22Rv1 (cell line): ENCODE results near the gene ATP6V0D1.
A peak's percentile ranks its signal among the peaks of the same experiment; 100 is the strongest.

ENCODE experiments used
- H3K27ac ChIP-seq: fragments of 450-650 bp; 2 replicates; pipeline ENCODE4 v1.5.1; 2017
- ZFX ChIP-seq: fragments of 450-650 bp; IDR thresholded peaks from 2 replicates; pipeline ENCODE4 v1.6.1; 2017; ENCODE audit warnings: antibody characterized with exemption, borderline replicate concordance
- TF ChIP-seq, protein P1 (sequence below): fragments of 450-650 bp; IDR thresholded peaks from 2 replicates; pipeline ENCODE4 v1.5.1; 2017; ENCODE audit warnings: mild to moderate bottlenecking

ATP6V0D1 gene

DNA sequence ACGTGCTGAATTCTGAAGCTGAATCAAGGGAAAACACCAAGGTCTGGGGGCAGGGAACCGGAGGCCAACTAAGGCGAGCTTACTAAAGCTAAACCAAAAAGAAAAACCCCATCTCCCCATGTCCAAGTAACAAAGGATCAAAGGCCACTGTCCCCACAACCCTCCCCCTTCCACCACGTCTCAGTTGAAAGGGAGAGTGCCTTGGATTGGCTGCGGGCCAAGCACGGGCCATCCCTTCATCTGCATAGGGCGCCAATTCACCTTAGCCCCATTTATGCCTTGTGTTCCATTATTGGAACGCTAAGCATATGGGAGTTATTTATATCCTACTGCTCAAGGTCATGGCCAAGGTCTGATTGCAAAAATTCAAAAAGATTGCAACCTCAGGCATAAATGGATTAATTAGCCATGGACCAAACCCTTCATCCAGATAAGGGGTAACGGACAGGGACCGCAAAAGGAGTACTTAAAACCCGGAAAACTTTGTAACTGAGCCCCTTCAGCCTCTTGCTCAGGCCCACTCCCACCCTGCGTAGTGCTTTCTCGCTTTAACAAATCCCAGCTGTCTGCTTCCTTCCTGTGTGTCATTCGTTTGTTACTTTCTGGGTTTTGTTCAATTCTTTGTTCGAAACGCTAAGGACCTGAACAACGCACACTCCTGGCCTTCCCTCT lies 740 bp upstream of the ATP6V0D1 start:
- TF ChIP-seq ZFX: no peak
- TF ChIP-seq, protein P1, sequence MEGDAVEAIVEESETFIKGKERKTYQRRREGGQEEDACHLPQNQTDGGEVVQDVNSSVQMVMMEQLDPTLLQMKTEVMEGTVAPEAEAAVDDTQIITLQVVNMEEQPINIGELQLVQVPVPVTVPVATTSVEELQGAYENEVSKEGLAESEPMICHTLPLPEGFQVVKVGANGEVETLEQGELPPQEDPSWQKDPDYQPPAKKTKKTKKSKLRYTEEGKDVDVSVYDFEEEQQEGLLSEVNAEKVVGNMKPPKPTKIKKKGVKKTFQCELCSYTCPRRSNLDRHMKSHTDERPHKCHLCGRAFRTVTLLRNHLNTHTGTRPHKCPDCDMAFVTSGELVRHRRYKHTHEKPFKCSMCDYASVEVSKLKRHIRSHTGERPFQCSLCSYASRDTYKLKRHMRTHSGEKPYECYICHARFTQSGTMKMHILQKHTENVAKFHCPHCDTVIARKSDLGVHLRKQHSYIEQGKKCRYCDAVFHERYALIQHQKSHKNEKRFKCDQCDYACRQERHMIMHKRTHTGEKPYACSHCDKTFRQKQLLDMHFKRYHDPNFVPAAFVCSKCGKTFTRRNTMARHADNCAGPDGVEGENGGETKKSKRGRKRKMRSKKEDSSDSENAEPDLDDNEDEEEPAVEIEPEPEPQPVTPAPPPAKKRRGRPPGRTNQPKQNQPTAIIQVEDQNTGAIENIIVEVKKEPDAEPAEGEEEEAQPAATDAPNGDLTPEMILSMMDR: peak; percentile 60; the same call in 1 of the 2 replicates
- peak overlapping the region; percentile 76 for H3K27ac ChIP-seq

DNA sequence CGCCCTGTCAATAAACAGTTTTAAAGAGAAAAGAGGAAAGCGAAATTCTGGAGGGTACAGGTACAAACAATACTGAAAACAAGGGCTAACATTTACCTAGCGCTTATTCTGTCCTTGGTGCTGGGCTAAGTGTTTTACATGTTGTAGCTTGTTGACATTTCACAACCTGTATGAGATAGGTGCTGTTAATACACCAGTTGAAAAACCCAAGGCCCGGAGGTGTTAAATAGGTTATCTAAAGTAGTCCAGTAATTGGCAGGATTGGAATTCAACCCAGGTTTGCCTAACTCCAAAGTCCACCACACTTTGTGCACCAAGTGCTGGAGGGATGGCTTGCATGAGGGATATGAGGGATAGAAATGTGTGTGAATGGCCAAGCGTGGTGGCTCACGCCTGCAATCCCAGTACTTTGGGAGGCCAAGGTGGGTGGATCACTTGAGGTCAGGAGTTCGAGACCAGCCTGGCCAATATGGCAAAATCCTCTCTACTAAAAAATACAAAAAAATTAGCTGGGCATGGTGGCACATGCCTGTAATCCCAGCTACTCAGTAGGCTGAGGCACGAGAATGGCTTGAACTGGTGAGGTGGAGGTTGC lies 2.9 kb downstream of the ATP6V0D1 start:
- TF ChIP-seq, protein P1: no peak
- no peak for TF ChIP-seq ZFX
- no peak overlapping the region for H3K27ac ChIP-seq

DNA sequence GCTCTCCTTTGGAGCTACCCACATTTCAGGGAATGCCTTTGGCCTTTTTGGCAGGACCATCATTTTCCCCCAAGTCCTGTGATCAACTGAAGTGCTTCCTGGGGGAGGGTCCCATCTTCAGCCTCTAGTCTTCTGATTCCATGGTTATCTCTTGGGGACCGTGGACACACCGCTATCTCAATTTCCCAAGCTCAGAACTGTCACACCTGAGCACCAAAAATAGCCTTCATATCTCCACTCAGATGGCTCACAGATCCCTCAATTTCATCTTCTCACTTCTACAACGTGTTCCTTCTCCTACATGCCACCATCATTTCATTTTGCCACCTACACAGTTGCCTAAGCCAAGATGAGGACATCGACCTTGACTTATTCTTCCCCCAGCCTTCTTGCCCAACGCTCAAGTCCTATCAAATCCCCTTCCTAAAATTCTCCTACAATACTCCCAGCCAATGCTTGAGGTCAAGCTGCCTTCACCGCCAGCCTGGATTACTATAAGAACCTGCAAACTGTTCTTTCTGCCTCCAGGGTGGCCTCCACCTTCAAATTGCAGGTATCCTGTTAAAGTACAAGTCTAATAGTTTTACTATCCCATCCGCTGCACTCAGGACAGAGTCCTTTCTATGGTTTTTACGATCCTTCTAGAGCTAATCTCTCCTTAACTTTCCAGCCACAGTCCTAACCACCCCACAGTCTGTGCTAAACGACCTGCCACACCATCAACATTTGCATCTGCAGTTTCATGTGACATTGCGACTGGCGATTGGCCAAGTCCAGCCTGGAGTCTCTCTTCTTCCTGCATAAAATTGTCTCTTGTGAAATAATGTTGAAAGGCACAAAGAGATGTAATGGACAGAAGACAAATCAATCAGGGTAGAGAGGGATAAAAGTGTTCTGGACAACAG lies 6.2 kb downstream of the ATP6V0D1 start:
- no peak for TF ChIP-seq ZFX
- TF ChIP-seq, protein P1: no peak
- no peak overlapping the region for H3K27ac ChIP-seq

DNA sequence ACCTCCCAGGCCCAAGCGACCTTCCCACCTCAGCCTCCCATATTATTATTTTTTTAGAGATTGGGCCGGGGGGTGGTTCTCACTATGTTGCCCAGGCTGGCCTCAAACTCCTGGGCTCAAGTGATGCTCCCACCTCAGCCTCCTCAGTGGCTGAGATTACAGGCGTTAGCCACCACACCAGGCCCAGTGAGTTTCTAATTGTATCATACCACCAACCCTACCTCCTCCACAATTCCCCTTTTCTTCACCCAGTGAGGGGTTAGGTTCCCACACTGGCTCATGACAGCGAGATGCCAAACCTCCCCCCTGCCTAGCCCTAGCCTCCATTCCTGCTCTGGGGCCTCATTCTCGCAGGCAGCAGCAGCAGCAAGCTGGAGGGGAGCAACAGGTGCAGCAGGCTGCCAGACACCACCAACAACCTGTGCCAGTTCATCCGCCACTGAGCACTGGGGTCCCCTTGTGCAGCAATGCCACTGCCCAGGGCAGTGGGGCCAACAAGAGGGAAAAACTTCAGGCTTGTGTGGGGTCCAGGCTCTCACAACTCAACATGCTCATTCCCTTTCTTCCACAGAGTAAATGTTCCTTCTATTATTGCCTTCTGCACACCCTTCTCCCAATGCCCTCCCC lies 9.1 kb downstream of the ATP6V0D1 start:
- TF ChIP-seq, protein P1: no peak
- TF ChIP-seq ZFX: no peak
- no peak overlapping the region for H3K27ac ChIP-seq

DNA sequence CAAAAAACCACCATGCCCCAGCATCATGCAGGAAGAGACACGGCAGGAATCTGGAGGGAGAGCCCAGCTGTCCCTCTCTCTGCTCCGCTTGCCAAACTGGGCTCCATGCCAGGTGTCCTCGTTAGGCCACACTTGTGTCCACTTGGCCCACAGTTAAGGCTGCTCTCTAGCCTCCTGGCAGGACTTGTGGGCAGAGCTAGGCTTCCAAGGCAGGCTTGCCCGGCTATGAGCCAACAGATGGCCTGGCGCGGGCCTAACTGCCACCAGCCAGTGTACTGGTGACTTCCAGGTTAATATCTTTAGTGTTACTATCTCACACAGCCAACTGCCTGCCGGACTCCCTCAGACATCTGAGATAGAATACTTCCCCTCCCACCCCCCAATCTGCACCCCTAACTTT lies 10.6 kb downstream of the ATP6V0D1 start:
- H3K27ac ChIP-seq: no peak overlapping the region
- TF ChIP-seq ZFX: no peak
- TF ChIP-seq, protein P1: no peak

DNA sequence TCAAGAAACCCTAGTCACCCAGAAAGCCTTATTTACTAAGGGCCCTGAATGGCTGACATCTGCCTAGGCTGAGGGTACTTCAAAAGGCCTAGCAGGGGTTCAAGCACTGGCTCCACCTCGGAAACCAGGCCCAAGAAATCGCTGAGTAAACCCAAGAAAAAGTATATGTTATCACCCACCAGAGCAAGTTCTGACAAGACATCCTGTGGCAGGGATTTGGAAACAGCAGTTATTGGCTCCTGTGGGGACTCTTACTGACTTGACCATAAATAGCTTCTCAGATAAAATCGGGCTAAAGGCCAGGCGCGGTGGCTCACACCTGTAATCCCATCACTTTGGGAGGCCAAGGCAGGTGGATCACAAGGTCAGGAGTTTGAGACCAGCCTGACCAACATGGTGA lies 12.2 kb downstream of the ATP6V0D1 start:
- no peak overlapping the region for H3K27ac ChIP-seq
- TF ChIP-seq, protein P1: no peak
- TF ChIP-seq ZFX: no peak
